ENCODE results near the gene DIRAS3. TPM values are rescaled to one million over a fixed set of nuclear protein-coding genes. Genes with fewer than 3 reads are reported as not detected.

DIRAS3 gene
- total and polyA plus RNA-seq, 12 donors, result 4.9 to 52.7 (median 14.7) TPM

Other genes with a start within 250 kb of the DIRAS3 start
- 10 to 100 TPM; 32.0 to 49.4 (median 35.8) TPM for gene GNG12, start 217.2 kb downstream of the DIRAS3 start, total RNA-seq
- gene GNG12, start 217.2 kb downstream of the DIRAS3 start, polyA plus RNA-seq, result 10 to 100 TPM in 1 of 2 donors, 1 to 10 TPM in 1; 8.5 to 23.3 TPM
- 100 to 1,000 TPM in 6 of 10 donors, 10 to 100 TPM in 4; 82.3 to 123 (median 109) TPM for gene WLS, start 181.9 kb upstream of the DIRAS3 start, total RNA-seq
- 10 to 100 TPM; 31.7 to 36.4 TPM for gene WLS, start 181.9 kb upstream of the DIRAS3 start, polyA plus RNA-seq

Data from heart right ventricle (tissue), 12 donors.